ENCODE measurements around the gene GPSM1.
"Not testable (repeated sequence)": the region's sequence is repeated elsewhere in the genome, so short reads cannot be mapped to it uniquely, and the experiment has no call there.

DNA sequence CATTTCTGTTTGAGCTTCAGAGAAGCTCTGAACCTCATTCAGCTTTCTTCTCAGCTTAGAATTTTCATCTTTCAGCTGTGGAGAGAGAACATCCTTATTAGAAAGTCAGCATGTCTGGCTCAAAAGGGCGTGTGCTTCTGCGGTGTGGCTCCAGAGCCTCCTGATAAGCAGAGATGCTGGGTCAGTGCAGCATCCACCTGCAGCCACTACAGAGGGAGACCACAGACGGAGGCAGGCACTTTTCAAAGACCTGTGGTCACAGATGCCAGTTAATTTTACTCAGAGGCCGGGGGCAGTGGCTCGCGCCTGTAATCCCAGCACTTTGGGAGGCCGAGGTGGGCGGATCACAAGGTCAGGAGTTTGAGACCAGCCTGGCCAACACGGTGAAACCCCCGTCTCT lies 78.6 kb downstream of the GPSM1 start:
- TF ChIP-seq, protein P1, sequence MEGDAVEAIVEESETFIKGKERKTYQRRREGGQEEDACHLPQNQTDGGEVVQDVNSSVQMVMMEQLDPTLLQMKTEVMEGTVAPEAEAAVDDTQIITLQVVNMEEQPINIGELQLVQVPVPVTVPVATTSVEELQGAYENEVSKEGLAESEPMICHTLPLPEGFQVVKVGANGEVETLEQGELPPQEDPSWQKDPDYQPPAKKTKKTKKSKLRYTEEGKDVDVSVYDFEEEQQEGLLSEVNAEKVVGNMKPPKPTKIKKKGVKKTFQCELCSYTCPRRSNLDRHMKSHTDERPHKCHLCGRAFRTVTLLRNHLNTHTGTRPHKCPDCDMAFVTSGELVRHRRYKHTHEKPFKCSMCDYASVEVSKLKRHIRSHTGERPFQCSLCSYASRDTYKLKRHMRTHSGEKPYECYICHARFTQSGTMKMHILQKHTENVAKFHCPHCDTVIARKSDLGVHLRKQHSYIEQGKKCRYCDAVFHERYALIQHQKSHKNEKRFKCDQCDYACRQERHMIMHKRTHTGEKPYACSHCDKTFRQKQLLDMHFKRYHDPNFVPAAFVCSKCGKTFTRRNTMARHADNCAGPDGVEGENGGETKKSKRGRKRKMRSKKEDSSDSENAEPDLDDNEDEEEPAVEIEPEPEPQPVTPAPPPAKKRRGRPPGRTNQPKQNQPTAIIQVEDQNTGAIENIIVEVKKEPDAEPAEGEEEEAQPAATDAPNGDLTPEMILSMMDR (IDR thresholded peaks at IDR 0.05 in 4 of 5, conservative IDR thresholded peaks at IDR 0.05 in 1 of 5) = not testable (repeated sequence)
- not testable (repeated sequence) for TF ChIP-seq POLR2A (IDR thresholded peaks at IDR 0.05)
